ENCODE data around the gene ZSCAN23.
"Not testable (repeated sequence)": the region's sequence is repeated elsewhere in the genome, so short reads cannot be mapped to it uniquely, and the experiment has no call there.

Gene ZSCAN23

GRCh38 chr6:28433119-28433518, 10.2 kb downstream of the ZSCAN23 start:
- DNase-seq: no peak

- DNase-seq: no peak
Observed at GRCh38 chr6:28429781-28430180, 13.5 kb downstream of the ZSCAN23 start.

GRCh38 chr6:28425944-28426541, 17.2 kb downstream of the ZSCAN23 start:
- DNase-seq: no peak

GRCh38 chr6:28424163-28424562, 19.1 kb downstream of the ZSCAN23 start:
- no peak for DNase-seq

GRCh38 chr6:28423546-28423945, 19.7 kb downstream of the ZSCAN23 start:
- DNase-seq: no peak

- DNase-seq: no peak
Observed at GRCh38 chr6:28413681-28414080, 29.6 kb downstream of the ZSCAN23 start.

- no peak for DNase-seq
Observed at GRCh38 chr6:28410767-28411166, 32.5 kb downstream of the ZSCAN23 start.

GRCh38 chr6:28408076-28408802, 35.1 kb downstream of the ZSCAN23 start:
- DNase-seq: no peak

- DNase-seq: no peak
Observed at GRCh38 chr6:28407401-28407800, 35.9 kb downstream of the ZSCAN23 start.

- not testable (repeated sequence) for DNase-seq
Observed at GRCh38 chr6:28403923-28404322, 39.4 kb downstream of the ZSCAN23 start.

GRCh38 chr6:28402197-28402596, 41.1 kb downstream of the ZSCAN23 start:
- DNase-seq: no peak

- no peak for DNase-seq
Observed at GRCh38 chr6:28401172-28401571, 42.1 kb downstream of the ZSCAN23 start.

- no peak for DNase-seq
Observed at GRCh38 chr6:28400122-28400451, 43.2 kb downstream of the ZSCAN23 start.

- peak; percentile 69 for DNase-seq
Observed at GRCh38 chr6:28399350-28400121, 43.8 kb downstream of the ZSCAN23 start, which contains the start of gene ZSCAN12. ZSCAN12 (minus strand) TSS chr6:28399747; CDS start chr6:28398405, 1,342 bp downstream.

GRCh38 chr6:28395918-28396317, 47.4 kb downstream of the ZSCAN23 start:
- DNase-seq: no peak

- no peak for DNase-seq
Observed at GRCh38 chr6:28393912-28394662, 49.2 kb downstream of the ZSCAN23 start.

GRCh38 chr6:28390688-28391087, 52.6 kb downstream of the ZSCAN23 start:
- no peak for DNase-seq

GRCh38 chr6:28384143-28384533, 59.2 kb downstream of the ZSCAN23 start:
- no peak for DNase-seq

GRCh38 chr6:28383235-28384142, 59.8 kb downstream of the ZSCAN23 start:
- peak; percentile 16 for DNase-seq
